ENCODE measurements around the gene PCGF1.

DNA sequence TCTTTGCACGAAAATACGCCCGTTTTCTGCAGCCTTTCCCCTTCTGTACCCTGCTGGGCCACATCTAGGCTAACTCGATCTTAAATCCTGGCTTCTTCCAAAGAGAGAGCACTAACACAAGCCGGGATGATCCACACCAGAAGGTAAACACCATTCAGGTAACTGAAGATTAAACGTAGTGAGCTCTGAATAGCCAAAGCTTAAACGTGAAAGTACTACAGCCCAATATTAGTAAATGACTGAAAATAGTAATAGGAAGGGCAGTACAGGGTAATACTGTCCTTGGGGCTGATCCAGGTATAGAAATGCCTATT, 34.6 kb downstream of the PCGF1 start:
- TF ChIP-seq, protein P1, sequence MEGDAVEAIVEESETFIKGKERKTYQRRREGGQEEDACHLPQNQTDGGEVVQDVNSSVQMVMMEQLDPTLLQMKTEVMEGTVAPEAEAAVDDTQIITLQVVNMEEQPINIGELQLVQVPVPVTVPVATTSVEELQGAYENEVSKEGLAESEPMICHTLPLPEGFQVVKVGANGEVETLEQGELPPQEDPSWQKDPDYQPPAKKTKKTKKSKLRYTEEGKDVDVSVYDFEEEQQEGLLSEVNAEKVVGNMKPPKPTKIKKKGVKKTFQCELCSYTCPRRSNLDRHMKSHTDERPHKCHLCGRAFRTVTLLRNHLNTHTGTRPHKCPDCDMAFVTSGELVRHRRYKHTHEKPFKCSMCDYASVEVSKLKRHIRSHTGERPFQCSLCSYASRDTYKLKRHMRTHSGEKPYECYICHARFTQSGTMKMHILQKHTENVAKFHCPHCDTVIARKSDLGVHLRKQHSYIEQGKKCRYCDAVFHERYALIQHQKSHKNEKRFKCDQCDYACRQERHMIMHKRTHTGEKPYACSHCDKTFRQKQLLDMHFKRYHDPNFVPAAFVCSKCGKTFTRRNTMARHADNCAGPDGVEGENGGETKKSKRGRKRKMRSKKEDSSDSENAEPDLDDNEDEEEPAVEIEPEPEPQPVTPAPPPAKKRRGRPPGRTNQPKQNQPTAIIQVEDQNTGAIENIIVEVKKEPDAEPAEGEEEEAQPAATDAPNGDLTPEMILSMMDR (conservative IDR thresholded peaks at IDR 0.05; ENCODE audit: low read depth, low read length) = no peak
- no peak for TF ChIP-seq RFX5 (IDR thresholded peaks at IDR 0.05; ENCODE audit: low read depth, low read length)
- no peak for TF ChIP-seq CHD1 (IDR thresholded peaks at IDR 0.05; ENCODE audit: low read depth, low read length)
